IMR-90 (cell line): ENCODE data around the gene TMC7. TPM values are rescaled to one million over a fixed set of nuclear protein-coding genes. Genes with fewer than 3 reads are reported as not detected.

Experiments
- ATAC-seq: fragments of 200-7000 bp; cut with Tn5 transposase; 2 replicates; pipeline ENCODE4 v1.9.1; 2020; ENCODE audit warnings: low read depth, mild to moderate bottlenecking, moderate library complexity
- BruUV-seq: library from RNA; stranded (reverse); fragments of 400-500 nt; replicated peaks from 2 replicates; lab custom pipeline; 2021; lab: Mats Ljungman, UMichigan
- CTCF ChIA-PET: fragments of 300-600 bp; formaldehyde crosslinking; extraction: SDS; loops from one replicate; lab custom pipeline; 2021; ENCODE audit warnings: antibody characterized with exemption; lab: Yijun Ruan, JAX
- POLR2A ChIA-PET: fragments of 300-600 bp; sonication (Branson Sonifier 250); formaldehyde crosslinking; loops from one replicate; lab custom pipeline; 2022; ENCODE audit warnings: antibody characterized with exemption; ENCODE audit not compliant: unreplicated experiment; lab: Charles Lee
- DNase-seq: peaks from one replicate; pipeline ENCODE4 v3.0.0; 2013
- H2AFZ ChIP-seq: replicated peaks from 2 replicates; pipeline ENCODE3; 2013; ENCODE audit warnings: low read length, mild to moderate bottlenecking; ENCODE audit not compliant: poor library complexity
- H2AK5ac ChIP-seq: 2 replicates; pipeline ENCODE4 v1.6.1; 2013; ENCODE audit warnings: low read depth, low read length, inconsistent platforms
- H2AK9ac ChIP-seq: replicated peaks from 2 replicates; pipeline ENCODE3; 2013; ENCODE audit warnings: mild to moderate bottlenecking, low read depth, low read length, moderate library complexity; ENCODE audit not compliant: poor library complexity
- H2BK120ac ChIP-seq: 2 replicates; pipeline ENCODE4 v1.6.1; 2013; ENCODE audit warnings: low read depth, low read length, inconsistent platforms
- H2BK15ac ChIP-seq: 3 replicates; pipeline ENCODE4 v1.6.1; 2013; ENCODE audit warnings: low read depth, low read length, inconsistent platforms
- H2BK20ac ChIP-seq: 2 replicates; pipeline ENCODE4 v1.6.1; 2013; ENCODE audit warnings: low read depth, mild to moderate bottlenecking, inconsistent platforms, low read length, moderate library complexity
- H2BK5ac ChIP-seq: 2 replicates; pipeline ENCODE4 v1.6.1; 2013; ENCODE audit warnings: mild to moderate bottlenecking, low read depth, low read length, inconsistent platforms; ENCODE audit not compliant: poor library complexity, severe bottlenecking
- H3K14ac ChIP-seq: replicated peaks from 2 replicates; pipeline ENCODE4 v1.6.1; 2013; ENCODE audit warnings: low read depth, low read length, inconsistent platforms
- H3K18ac ChIP-seq: 2 replicates; pipeline ENCODE4 v1.6.1; 2013; ENCODE audit warnings: low read depth, low read length, control low read depth
- H3K23ac ChIP-seq: 2 replicates; pipeline ENCODE4 v1.6.1; 2013; ENCODE audit warnings: low read depth, low read length, inconsistent platforms
- H3K27ac ChIP-seq: 2 replicates; pipeline ENCODE4 v1.5.1; 2013; ENCODE audit warnings: mild to moderate bottlenecking, control low read depth, low read length; ENCODE audit not compliant: insufficient read depth
- H3K27me3 ChIP-seq: 2 replicates; pipeline ENCODE4 v1.6.1; 2013; ENCODE audit warnings: low read length; ENCODE audit not compliant: control insufficient read depth, insufficient read depth
- H3K36me3 ChIP-seq: 2 replicates; pipeline ENCODE4 v1.6.1; 2013; ENCODE audit warnings: low read length, mixed read lengths; ENCODE audit not compliant: control insufficient read depth, insufficient read depth
- H3K4ac ChIP-seq: 2 replicates; pipeline ENCODE4 v1.6.1; 2013; ENCODE audit warnings: low read depth, low read length, inconsistent platforms
- H3K4me1 ChIP-seq: 2 replicates; pipeline ENCODE4 v1.6.1; 2013; ENCODE audit warnings: low read length, mixed read lengths; ENCODE audit not compliant: control insufficient read depth, insufficient read depth
- H3K4me2 ChIP-seq: 2 replicates; pipeline ENCODE4 v1.6.1; 2013; ENCODE audit warnings: low read depth, mild to moderate bottlenecking, control low read depth, low read length, moderate library complexity
- H3K4me3 ChIP-seq: 2 replicates; pipeline ENCODE4 v1.5.1; 2013; ENCODE audit warnings: low read depth, mild to moderate bottlenecking, control low read depth, low read length, moderate library complexity; ENCODE audit not compliant: insufficient read depth
- H3K56ac ChIP-seq: 2 replicates; pipeline ENCODE4 v1.6.1; 2013; ENCODE audit warnings: low read length, inconsistent platforms; ENCODE audit not compliant: insufficient read depth; ENCODE audit errors: extremely low read depth
- H3K79me1 ChIP-seq, 2 experiments: 2 replicates each; pipeline ENCODE4 v1.6.1; 2013; ENCODE audit warnings: low read length in 2 of 2, inconsistent platforms in 1 of 2, low read depth in 1 of 2
- H3K9ac ChIP-seq: 2 replicates; pipeline ENCODE4 v1.6.1; 2013; ENCODE audit warnings: low read depth, low read length, control low read depth
- H3K9me1 ChIP-seq: 2 replicates; pipeline ENCODE4 v1.6.1; 2013; ENCODE audit warnings: low read length, inconsistent platforms; ENCODE audit not compliant: insufficient read depth
- H3K9me3 ChIP-seq: 2 replicates; pipeline ENCODE4 v1.6.1; 2013; ENCODE audit warnings: low read length; ENCODE audit not compliant: control insufficient read depth, insufficient read depth
- H4K20me1 ChIP-seq: 2 replicates; pipeline ENCODE4 v1.6.1; 2013; ENCODE audit warnings: low read length, inconsistent platforms; ENCODE audit not compliant: insufficient read depth
- H4K5ac ChIP-seq: 2 replicates; pipeline ENCODE4 v1.6.1; 2013; ENCODE audit warnings: mild to moderate bottlenecking, low read depth, low read length, control low read depth
- H4K8ac ChIP-seq, 2 experiments: 2 replicates each; pipeline ENCODE4 v1.6.1; 2013; ENCODE audit warnings: low read depth in 2 of 2, low read length in 2 of 2, control low read depth in 1 of 2, inconsistent platforms in 1 of 2
- H4K91ac ChIP-seq: 2 replicates; pipeline ENCODE4 v1.6.1; 2013; ENCODE audit warnings: low read depth, low read length, inconsistent platforms; ENCODE audit not compliant: insufficient read depth
- MXI1 ChIP-seq: IDR thresholded peaks from 2 replicates; pipeline ENCODE4 v1.6.1; 2012; ENCODE audit warnings: low read depth, mild to moderate bottlenecking, low read length, moderate library complexity, borderline replicate concordance
- RCOR1 ChIP-seq: IDR thresholded peaks from 2 replicates; pipeline ENCODE4 v1.6.1; 2012; ENCODE audit warnings: mild to moderate bottlenecking, low read length, improper control_type of control experiment; ENCODE audit not compliant: insufficient replicate concordance
- WGBS, 2 experiments: methylation state at CpG; one replicate each; pipeline versions ENCODE4 v1.1.5 to v1.1.7; 2013; ENCODE audit warnings: missing lambda C conversion rate in 2 of 2; ENCODE audit not compliant: insufficient read length in 1 of 2; ENCODE audit errors: extremely low coverage in 2 of 2; 5-methylcytosine and 5-hydroxymethylcytosine counted together
- dilution Hi-C: fragments of 300-500 bp; cut with HindIII; formaldehyde crosslinking; loops from one replicate; pipeline ENCODE4 v1.14.3; 2018; ENCODE audit warnings: low sequenced_read_pairs; ENCODE audit not compliant: unreplicated experiment
- in situ Hi-C: fragments of 300-500 bp; cut with MboI; formaldehyde crosslinking; loops from 3 replicates; pipeline ENCODE4 v1.14.3; 2019; ENCODE audit warnings: low sequenced_read_pairs, inconsistent platforms, mixed read lengths
- intact Hi-C: fragments of 100-400 bp; cut with micrococcal nuclease; formaldehyde crosslinking; loops from 2 replicates; pipeline ENCODE4 v1.10.0; 2022
- polyA plus RNA-seq, 3 experiments: library from polyadenylated mRNA; depleted of rRNA; stranded (reverse); fragments of >200 nt; gene quantifications; 2 replicates each; pipeline ENCODE4 v1.2.3, GENCODE V29; 2012; ENCODE audit warnings: low replicate concordance in 1 of 3
- total RNA-seq: library from RNA; depleted of rRNA; stranded (reverse); fragments of >200 nt; gene quantifications from 2 replicates; pipeline ENCODE4 v1.2.3, GENCODE V29; 2012
- TF ChIP-seq, protein P1 (sequence below): conservative IDR thresholded peaks from 2 replicates; pipeline ENCODE4 v1.5.1; 2012; ENCODE audit warnings: mild to moderate bottlenecking, low read depth, low read length, improper control_type of control experiment
- TF ChIP-seq, protein P2 (sequence below): fragments of 150-350 bp; IDR thresholded peaks from 2 replicates; pipeline ENCODE4 v1.6.1; 2017; ENCODE audit warnings: mild to moderate bottlenecking, antibody characterized with exemption, low read length, low read depth

Gene TMC7
- total and polyA plus RNA-seq, 2 of the 4 experiments (the other 2 are of a cell fraction): 0.27 to 0.36 TPM

DNA sequence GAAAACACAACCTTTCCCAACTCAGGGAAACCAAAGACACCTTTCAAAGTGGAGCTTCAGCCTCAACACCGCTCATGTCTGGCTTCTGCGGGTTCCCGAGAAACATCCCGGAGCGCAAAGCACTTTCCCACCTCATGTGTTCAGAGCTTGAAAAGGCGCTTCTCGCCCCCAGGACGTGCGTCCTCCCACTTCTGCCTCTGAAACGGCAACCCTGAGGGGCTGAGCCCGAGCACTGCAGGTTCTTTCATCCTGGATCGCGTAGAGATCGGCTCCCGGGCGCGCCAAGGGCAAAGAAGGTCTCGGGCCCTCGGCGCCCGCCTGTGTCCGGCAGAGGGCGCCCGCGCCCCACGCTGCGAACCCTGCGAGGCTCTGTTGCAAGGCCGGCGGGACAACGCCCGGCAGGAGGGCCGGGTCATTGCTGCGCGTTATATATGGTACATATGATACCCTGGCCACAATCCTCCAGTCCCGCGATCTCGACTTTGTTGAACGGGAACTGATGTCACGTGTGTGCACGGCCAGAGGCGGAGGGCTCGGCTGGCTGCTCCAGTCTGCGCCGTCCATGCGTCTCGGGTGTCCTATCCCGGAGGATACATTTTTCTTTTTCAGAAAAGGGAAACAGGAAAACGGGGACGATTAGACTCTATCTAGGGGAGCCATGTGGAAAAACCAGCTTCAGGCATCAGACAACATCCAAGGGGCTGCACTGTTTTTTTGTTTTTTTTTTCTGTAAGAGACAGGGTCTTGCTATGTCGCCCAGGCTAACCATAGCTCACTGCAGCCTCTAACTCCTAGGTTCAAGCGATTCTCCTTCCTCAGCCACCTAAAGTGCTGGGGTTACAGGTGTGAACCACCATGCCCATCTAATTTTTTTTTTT is 102.8 kb downstream of the TMC7 start (continued):
- TF ChIP-seq, protein P1, sequence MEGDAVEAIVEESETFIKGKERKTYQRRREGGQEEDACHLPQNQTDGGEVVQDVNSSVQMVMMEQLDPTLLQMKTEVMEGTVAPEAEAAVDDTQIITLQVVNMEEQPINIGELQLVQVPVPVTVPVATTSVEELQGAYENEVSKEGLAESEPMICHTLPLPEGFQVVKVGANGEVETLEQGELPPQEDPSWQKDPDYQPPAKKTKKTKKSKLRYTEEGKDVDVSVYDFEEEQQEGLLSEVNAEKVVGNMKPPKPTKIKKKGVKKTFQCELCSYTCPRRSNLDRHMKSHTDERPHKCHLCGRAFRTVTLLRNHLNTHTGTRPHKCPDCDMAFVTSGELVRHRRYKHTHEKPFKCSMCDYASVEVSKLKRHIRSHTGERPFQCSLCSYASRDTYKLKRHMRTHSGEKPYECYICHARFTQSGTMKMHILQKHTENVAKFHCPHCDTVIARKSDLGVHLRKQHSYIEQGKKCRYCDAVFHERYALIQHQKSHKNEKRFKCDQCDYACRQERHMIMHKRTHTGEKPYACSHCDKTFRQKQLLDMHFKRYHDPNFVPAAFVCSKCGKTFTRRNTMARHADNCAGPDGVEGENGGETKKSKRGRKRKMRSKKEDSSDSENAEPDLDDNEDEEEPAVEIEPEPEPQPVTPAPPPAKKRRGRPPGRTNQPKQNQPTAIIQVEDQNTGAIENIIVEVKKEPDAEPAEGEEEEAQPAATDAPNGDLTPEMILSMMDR: peak; percentile 99

DNA sequence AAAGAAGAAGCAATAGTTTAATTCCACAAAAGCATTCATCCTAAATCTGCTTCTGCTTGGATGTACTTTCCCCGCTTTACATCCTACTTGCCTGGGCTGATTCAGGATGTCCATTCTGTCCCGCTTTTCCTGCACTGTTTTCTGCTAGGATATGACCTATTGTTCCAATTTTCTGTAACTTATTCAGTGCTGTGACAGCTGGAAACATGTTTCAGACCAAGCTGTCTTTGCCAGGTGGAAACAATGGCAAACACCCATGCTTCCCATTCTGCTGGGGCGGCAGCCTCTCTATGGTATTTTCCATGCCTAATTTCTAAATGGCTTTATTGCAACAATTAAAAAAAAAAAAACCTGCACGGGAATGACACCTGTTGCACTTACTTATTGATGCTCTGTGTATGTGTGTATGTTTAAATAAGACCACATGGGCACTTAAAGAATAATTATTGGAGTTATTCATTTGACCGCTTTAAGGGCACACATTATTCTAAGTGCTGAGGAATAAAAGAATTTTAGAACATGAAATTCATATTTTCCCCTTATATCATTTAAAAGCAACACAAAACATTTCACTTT is 104.7 kb downstream of the TMC7 start:
- Histone ChIP-seq H3K14ac (no peak overlapping the region), H3K9me1 (peaks cover 2% of the 10 kb centered on the region), H2AFZ (no peak overlapping the region), H3K9ac (no peak overlapping the region), H4K20me1 (no peaks in the 10 kb centered on the region), H4K8ac (no peak overlapping the region), H3K4me2 (no peak overlapping the region), H4K91ac (no peak overlapping the region), H3K4me3 (no peak overlapping the region), H2BK5ac (no peak overlapping the region), H3K79me1 (no peaks in the 10 kb centered on the region), H2BK120ac (no peak overlapping the region), H3K18ac (no peak overlapping the region), H2BK20ac (no peak overlapping the region), H2AK5ac (no peak overlapping the region), H3K9me3 (no peaks in the 10 kb centered on the region), H2BK15ac (no peak overlapping the region), H4K5ac (no peak overlapping the region), H3K36me3 (no peaks in the 10 kb centered on the region), H3K23ac (no peak overlapping the region), H3K27ac (no peak overlapping the region), H3K4me1 (peaks cover 6% of the 10 kb centered on the region), H3K56ac (no peak overlapping the region), H2AK9ac (no peak overlapping the region), H3K27me3 (no peaks in the 10 kb centered on the region), H3K4ac (no peak overlapping the region)
- POLR2A ChIA-PET: no interaction called here
- DNase-seq: no peak
- in situ Hi-C loops (loop anchor here (5.0 kb wide), 2 partner anchors 289 to 414 kb away; no protein-coding TSS in a partner anchor), intact Hi-C loops (loop anchor here (5.0 kb wide), 1 partner anchor 434 kb away; the partner anchor contains the start of genes CCP110 and GDE1), dilution Hi-C loops (no loop called here)
- CTCF ChIA-PET: no interaction called here
- ATAC-seq: no peak
- 78% methylated on average over 1 of the region's 5 CpGs; no CpG with 5 or more reads in 1 of the 2 experiments for WGBS, 2 experiments
- BruUV-seq: no TSS peak
- TF ChIP-seq MXI1 (no peak), RCOR1 (no peak)
- TF ChIP-seq, protein P2, sequence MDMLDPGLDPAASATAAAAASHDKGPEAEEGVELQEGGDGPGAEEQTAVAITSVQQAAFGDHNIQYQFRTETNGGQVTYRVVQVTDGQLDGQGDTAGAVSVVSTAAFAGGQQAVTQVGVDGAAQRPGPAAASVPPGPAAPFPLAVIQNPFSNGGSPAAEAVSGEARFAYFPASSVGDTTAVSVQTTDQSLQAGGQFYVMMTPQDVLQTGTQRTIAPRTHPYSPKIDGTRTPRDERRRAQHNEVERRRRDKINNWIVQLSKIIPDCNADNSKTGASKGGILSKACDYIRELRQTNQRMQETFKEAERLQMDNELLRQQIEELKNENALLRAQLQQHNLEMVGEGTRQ: no peak
